Chondrocyte (in vitro differentiated cells): ENCODE measurements around the gene NF1. TPM values are rescaled to one million over a fixed set of nuclear protein-coding genes. Genes with fewer than 3 reads are reported as not detected.
"Not testable (repeated sequence)": the region's sequence is repeated elsewhere in the genome, so short reads cannot be mapped to it uniquely, and the experiment has no call there.

Experiments
- DNase-seq: peaks from one replicate; pipeline ENCODE4 v3.0.0; 2021; ENCODE audit warnings: mixed read lengths, low spot score
- H3K27ac Mint-ChIP-seq: one replicate; pipeline ENCODE4 v1.8.0; 2021; ENCODE audit warnings: mild to moderate bottlenecking, moderate library complexity, mixed read lengths; ENCODE audit not compliant: unreplicated experiment
- H3K27me3 Mint-ChIP-seq: 2 replicates; pipeline ENCODE4 v1.8.0; 2021; ENCODE audit warnings: low read depth, mixed read lengths
- H3K36me3 Mint-ChIP-seq: 2 replicates; pipeline ENCODE4 v1.8.0; 2021; ENCODE audit warnings: low read depth, mixed read lengths
- H3K4me1 Mint-ChIP-seq: 2 replicates; pipeline ENCODE4 v1.8.0; 2021; ENCODE audit warnings: low read depth, mild to moderate bottlenecking, mixed read lengths
- H3K4me3 Mint-ChIP-seq: one replicate; pipeline ENCODE4 v1.8.0; 2021; ENCODE audit warnings: mild to moderate bottlenecking, moderate library complexity, mixed read lengths; ENCODE audit not compliant: unreplicated experiment
- H3K9me3 Mint-ChIP-seq: 2 replicates; pipeline ENCODE4 v1.8.0; 2021; ENCODE audit warnings: low read depth, mixed read lengths
- CTCF ChIP-seq: fragments of 200-600 bp; sonication (generic); IDR thresholded peaks from 2 replicates; pipeline ENCODE4 v1.5.0; 2021; ENCODE audit warnings: antibody characterized with exemption, mild to moderate bottlenecking, moderate library complexity
- total RNA-seq: library from RNA; stranded (reverse); gene quantifications from 3 replicates; pipeline ENCODE4 v1.2.1, GENCODE V29; 2021

Gene NF1
- total RNA-seq, 1 donor from 2014 or later, result 48.2 TPM

- H3K27me3 Mint-ChIP-seq, result no peaks in the 10 kb centered on the region
- H3K4me3 Mint-ChIP-seq, result no peak overlapping the region
- no peak overlapping the region for H3K27ac Mint-ChIP-seq
- TF ChIP-seq CTCF, result no peak
- H3K9me3 Mint-ChIP-seq, result no peaks in the 10 kb centered on the region
- DNase-seq, result no peak
- H3K36me3 Mint-ChIP-seq, result peaks cover 14% of the 10 kb centered on the region
- H3K4me1 Mint-ChIP-seq, result no peaks in the 10 kb centered on the region
These were observed 286.4 kb downstream of the NF1 start for GRCh38 chr17:31381165-31381668.

- peaks cover 11% of the 10 kb centered on the region for H3K36me3 Mint-ChIP-seq
- H3K4me1 Mint-ChIP-seq, result not testable (repeated sequence)
These were observed 288.0 kb downstream of the NF1 start for GRCh38 chr17:31382668-31383275.

GRCh38 chr17:31383488-31383887 is 288.7 kb downstream of the NF1 start:
- H3K4me1 Mint-ChIP-seq, H3K4me3 Mint-ChIP-seq, H3K27ac Mint-ChIP-seq, H3K9me3 Mint-ChIP-seq, H3K36me3 Mint-ChIP-seq, DNase-seq, H3K27me3 Mint-ChIP-seq: not testable (repeated sequence)

More at GRCh38 chr17:31382668-31383275, 288.0 kb downstream of the NF1 start:
- not testable (repeated sequence) for H3K9me3 Mint-ChIP-seq, H3K27me3 Mint-ChIP-seq, DNase-seq, H3K27ac Mint-ChIP-seq, H3K4me3 Mint-ChIP-seq

- no peak for DNase-seq
- no peak for TF ChIP-seq CTCF
- H3K27ac Mint-ChIP-seq, result no peak overlapping the region
These were observed 290.9 kb downstream of the NF1 start for GRCh38 chr17:31385428-31386285.

GRCh38 chr17:31386542-31387075 is 291.8 kb downstream of the NF1 start:
- peaks cover 3% of the 10 kb centered on the region for H3K27me3 Mint-ChIP-seq

More at GRCh38 chr17:31385428-31386285, 290.9 kb downstream of the NF1 start:
- Mint-ChIP-seq H3K27me3 (peaks cover 3% of the 10 kb centered on the region), H3K4me3 (no peak overlapping the region), H3K9me3 (no peaks in the 10 kb centered on the region), H3K36me3 (peaks cover 8% of the 10 kb centered on the region), H3K4me1 (peaks cover 5% of the 10 kb centered on the region)

More at GRCh38 chr17:31386542-31387075, 291.8 kb downstream of the NF1 start:
- H3K36me3 Mint-ChIP-seq, result peaks cover 8% of the 10 kb centered on the region
- no peaks in the 10 kb centered on the region for H3K9me3 Mint-ChIP-seq
- DNase-seq, result no peak
- H3K4me3 Mint-ChIP-seq, result no peak overlapping the region
- H3K27ac Mint-ChIP-seq, result no peak overlapping the region
- H3K4me1 Mint-ChIP-seq, result peaks cover 7% of the 10 kb centered on the region
- TF ChIP-seq CTCF, result no peak
